Right lobe of liver (tissue), 6 donors: Measurements from ENCODE around the gene THAP7. TPM values are rescaled to one million over a fixed set of nuclear protein-coding genes. Genes with fewer than 3 reads are reported as not detected.
"Not testable (repeated sequence)": the region's sequence is repeated elsewhere in the genome, so short reads cannot be mapped to it uniquely, and the experiment has no call there.

Source experiments
- ATAC-seq, 4 donors: fragments of 200-7000 bp; cut with Tn5 transposase; one replicate each; pipeline ENCODE4 v1.9.1; 2020; ENCODE audit warnings: mild to moderate bottlenecking in 4 of 4, moderate library complexity in 4 of 4
- DNase-seq, 3 donors: peaks; one replicate each; pipeline ENCODE4 v3.0.0-alpha.2; 2020
- H3K27ac ChIP-seq, 3 donors: fragments of 200-600 bp; one replicate each; pipeline ENCODE4 v1.8.0; 2022
- H3K27me3 ChIP-seq, 2 donors: fragments of 200-600 bp; one replicate each; pipeline ENCODE4 v1.8.0; 2022
- H3K36me3 ChIP-seq, 4 donors: fragments of 200-600 bp; sonication (generic) in 1 of 4; one replicate each; pipeline versions ENCODE4 v1.5.1 to v1.8.0; 2017 to 2022; ENCODE audit warnings: control low read depth in 1 of 4
- H3K4me1 ChIP-seq, 4 donors: fragments of 200-600 bp; sonication (generic) in 1 of 4; one replicate each; pipeline versions ENCODE4 v1.5.1 to v1.8.0; 2017 to 2022; ENCODE audit warnings: control low read depth in 1 of 4
- H3K4me3 ChIP-seq, 3 donors: fragments of 200-600 bp; one replicate each; pipeline ENCODE4 v1.8.0; 2022
- H3K9me3 ChIP-seq, 4 donors: fragments of 200-600 bp; sonication (generic) in 1 of 4; one replicate each; pipeline versions ENCODE4 v1.5.1 to v1.8.0; 2017 to 2022; ENCODE audit warnings: control low read depth in 1 of 4
- POLR2A ChIP-seq: fragments of 450-650 bp; IDR thresholded peaks from one replicate; pipeline ENCODE4 v1.6.1; 2017; ENCODE audit warnings: antibody characterized with exemption, mild to moderate bottlenecking
- WGBS: methylation state at CpG from one replicate; pipeline ENCODE4 v1.1.6; 2018; ENCODE audit warnings: low coverage, low lambda C conversion rate; ENCODE audit not compliant: insufficient coverage; ENCODE audit errors: missing lambda C conversion rate; 5-methylcytosine and 5-hydroxymethylcytosine counted together
- intact Hi-C, 2 donors: fragments of 100-400 bp; cut with DNase I; formaldehyde crosslinking; loops; one replicate each; pipeline versions ENCODE4 v1.11.2 to v1.14.1; 2022
- total RNA-seq, 6 experiments: library from RNA; depleted of rRNA in 2 of 6; stranded (reverse); fragments of >200 nt in 2 of 6; fragmentation: NEBNext Ultra II Directional in 3 of 6; extraction: Animal tissue kit (Norgen Biotek cat#: 25700) in 3 of 6; gene quantifications; one replicate each; pipeline versions ENCODE4 v1.1.0 to v1.2.4, GENCODE V29; 2016 to 2023
- TF ChIP-seq, protein P1 (sequence below), 4 donors: fragments of 200-600 bp in 3 of 4; fragments of 450-650 bp in 1 of 4; IDR thresholded peaks; one replicate each; pipeline versions ENCODE4 v1.5.1 to v1.8.0; 2016 to 2022; ENCODE audit warnings: antibody characterized with exemption in 4 of 4, mild to moderate bottlenecking in 2 of 4
- donor health status: DM: no; HTN: yes; CAD: no.
- donor health status: DM: no; HTN: no; CAD: no.
- donor health status: DM: no; HTN: no; CAD: no.
- donor health status: DM: no; HTN: yes; CAD: no.
- donor health status: DM: no; HTN: yes; CAD: no.

Gene THAP7
- total RNA-seq, 6 experiments from 2014 or later = 9.3 to 32.5 (median 15.6) TPM

DNA sequence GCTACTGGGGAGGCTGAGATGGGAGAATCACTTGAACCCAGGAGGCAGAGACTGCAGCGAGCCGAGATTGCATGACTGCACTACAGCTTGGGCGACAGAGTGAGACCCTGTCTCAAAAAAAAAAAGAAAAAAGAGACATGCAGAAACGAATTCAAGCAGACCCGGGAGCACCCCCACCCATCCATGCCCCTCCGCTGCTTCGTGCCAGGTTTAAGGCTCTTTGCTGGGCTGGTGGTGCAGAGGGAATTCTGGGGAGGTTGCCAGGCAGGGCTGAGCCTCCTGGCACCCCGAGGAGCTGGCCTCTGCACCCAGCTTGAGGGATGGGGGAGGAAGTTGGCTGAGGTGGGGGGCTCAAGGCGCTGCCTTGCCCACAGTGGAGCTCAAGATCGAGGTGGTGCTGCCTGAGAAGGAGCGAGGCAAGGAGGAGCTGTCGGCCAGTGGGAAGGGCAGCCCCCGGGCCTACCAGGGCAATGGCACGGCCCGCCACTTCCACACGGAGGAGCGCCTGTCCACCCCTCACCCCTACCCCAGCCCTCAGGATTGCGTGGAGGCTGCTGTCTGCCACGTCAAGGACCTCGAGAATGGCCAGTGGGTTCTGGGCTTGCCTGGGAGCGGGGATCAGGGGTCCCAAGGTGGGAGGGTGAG lies 28.9 kb downstream of the THAP7 start:
- intact Hi-C loops = no loop called here
- H3K9me3 ChIP-seq = no peaks in the 10 kb centered on the region
- 64% methylated on average over 7 of the region's 21 CpGs for WGBS

GRCh38 chr22:20972014-20972694 lies 29.8 kb downstream of the THAP7 start:
- H3K9me3 ChIP-seq, H3K4me1 ChIP-seq, H3K4me3 ChIP-seq, intact Hi-C loops, H3K36me3 ChIP-seq, DNase-seq, H3K27me3 ChIP-seq, H3K27ac ChIP-seq: not testable (repeated sequence)
- ATAC-seq = peak in 3 of 4 donors; percentile 6 to 67 (median 34)
- 70% methylated on average over 11 of the region's 11 CpGs for WGBS

More for the DNA sequence above, 28.9 kb downstream of the THAP7 start:
- ATAC-seq (no peak), DNase-seq (no peak)
- Histone ChIP-seq H3K36me3 (no peaks in the 10 kb centered on the region), H3K27ac (no peak overlapping the region), H3K27me3 (no peaks in the 10 kb centered on the region), H3K4me3 (no peak overlapping the region), H3K4me1 (no peaks in the 10 kb centered on the region)
- no peak for TF ChIP-seq POLR2A
- TF ChIP-seq, protein P1, sequence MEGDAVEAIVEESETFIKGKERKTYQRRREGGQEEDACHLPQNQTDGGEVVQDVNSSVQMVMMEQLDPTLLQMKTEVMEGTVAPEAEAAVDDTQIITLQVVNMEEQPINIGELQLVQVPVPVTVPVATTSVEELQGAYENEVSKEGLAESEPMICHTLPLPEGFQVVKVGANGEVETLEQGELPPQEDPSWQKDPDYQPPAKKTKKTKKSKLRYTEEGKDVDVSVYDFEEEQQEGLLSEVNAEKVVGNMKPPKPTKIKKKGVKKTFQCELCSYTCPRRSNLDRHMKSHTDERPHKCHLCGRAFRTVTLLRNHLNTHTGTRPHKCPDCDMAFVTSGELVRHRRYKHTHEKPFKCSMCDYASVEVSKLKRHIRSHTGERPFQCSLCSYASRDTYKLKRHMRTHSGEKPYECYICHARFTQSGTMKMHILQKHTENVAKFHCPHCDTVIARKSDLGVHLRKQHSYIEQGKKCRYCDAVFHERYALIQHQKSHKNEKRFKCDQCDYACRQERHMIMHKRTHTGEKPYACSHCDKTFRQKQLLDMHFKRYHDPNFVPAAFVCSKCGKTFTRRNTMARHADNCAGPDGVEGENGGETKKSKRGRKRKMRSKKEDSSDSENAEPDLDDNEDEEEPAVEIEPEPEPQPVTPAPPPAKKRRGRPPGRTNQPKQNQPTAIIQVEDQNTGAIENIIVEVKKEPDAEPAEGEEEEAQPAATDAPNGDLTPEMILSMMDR (IDR thresholded peaks at IDR 0.05) = no peak

DNA sequence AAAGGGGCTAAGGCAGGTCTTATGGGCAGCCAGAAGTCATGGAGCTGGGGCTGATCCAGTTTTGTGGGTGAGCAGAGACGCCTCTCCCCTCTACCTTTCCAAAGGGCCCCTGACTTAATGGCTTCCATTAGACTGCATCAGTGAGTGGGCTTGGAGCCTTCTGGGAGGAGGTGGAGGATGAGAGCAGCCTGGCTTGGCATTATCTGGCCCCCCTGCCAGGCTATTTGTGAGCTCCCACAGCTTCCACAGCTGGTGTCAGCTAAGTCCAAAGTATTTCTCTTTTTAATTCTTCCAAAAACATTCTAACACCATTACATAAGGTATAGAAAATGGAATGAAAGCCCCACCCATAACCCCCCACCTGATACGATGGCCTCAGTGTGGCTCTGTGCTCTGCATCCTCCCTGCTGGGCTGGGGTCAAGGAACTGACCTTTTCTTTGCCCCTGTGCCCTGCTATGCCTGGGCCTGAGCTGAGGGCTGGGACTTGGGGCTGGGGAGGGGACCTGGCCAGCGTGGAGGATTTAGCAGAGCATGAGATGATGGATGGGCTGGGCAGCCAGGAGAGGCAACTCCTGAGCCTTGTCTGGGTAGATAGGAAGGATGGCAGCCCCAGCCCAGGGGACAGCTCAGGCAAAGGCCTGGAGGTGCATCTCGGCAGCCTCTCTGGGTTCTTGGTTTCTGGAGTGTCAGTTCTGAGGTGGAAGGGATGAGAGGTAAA lies 30.8 kb downstream of the THAP7 start:
- Histone ChIP-seq H3K36me3 (no peaks in the 10 kb centered on the region), H3K4me3 (no peak overlapping the region), H3K9me3 (no peaks in the 10 kb centered on the region), H3K27ac (no peak overlapping the region), H3K4me1 (no peaks in the 10 kb centered on the region), H3K27me3 (no peaks in the 10 kb centered on the region)
- intact Hi-C loops = no loop called here
- ATAC-seq = no peak
- no peak for DNase-seq
- TF ChIP-seq, protein P1 (IDR thresholded peaks at IDR 0.05) = no peak
- TF ChIP-seq POLR2A = no peak
- WGBS = 73% methylated on average over 3 of the region's 4 CpGs

GRCh38 chr22:20968281-20968977 lies 33.5 kb downstream of the THAP7 start:
- Histone ChIP-seq H3K27me3 (no peaks in the 10 kb centered on the region), H3K36me3 (no peaks in the 10 kb centered on the region), H3K9me3 (no peaks in the 10 kb centered on the region), H3K27ac (no peak overlapping the region), H3K4me3 (no peak overlapping the region), H3K4me1 (peaks cover 0 to 5% (median 0%) of the 10 kb centered on the region in 4 donors)
- WGBS = 100% methylated on average over 1 of the region's 7 CpGs
- no peak for DNase-seq
- intact Hi-C loops = no loop called here
- ATAC-seq = peak in 3 of 4 donors; percentile 18 to 48 (median 23)
- no peak for TF ChIP-seq POLR2A
- TF ChIP-seq, protein P1 (IDR thresholded peaks at IDR 0.05) = no peak
